GM19099 (cell line): ENCODE results near the gene ATOSB.
A peak's percentile ranks its signal among the peaks of the same experiment; 100 is the strongest.

Source experiments
- POLR2A ChIP-seq: IDR thresholded peaks from 3 replicates; pipeline ENCODE4 v1.6.1; 2011; ENCODE audit warnings: low read depth; ENCODE audit not compliant: insufficient read length; ENCODE audit errors: extremely low read depth

Gene ATOSB

GRCh38 chr9:35075358-35075757, 40.3 kb downstream of the ATOSB start:
- no peak for TF ChIP-seq POLR2A

- TF ChIP-seq POLR2A, result no peak
Measured at GRCh38 chr9:35074791-35075190, 40.9 kb downstream of the ATOSB start.

- TF ChIP-seq POLR2A, result no peak
Measured at GRCh38 chr9:35074141-35074540, 41.5 kb downstream of the ATOSB start.

- TF ChIP-seq POLR2A, result no peak
Measured at GRCh38 chr9:35073279-35073612, 42.4 kb downstream of the ATOSB start.

- peak; percentile 94 for TF ChIP-seq POLR2A
Measured at GRCh38 chr9:35072461-35073278, 43.0 kb downstream of the ATOSB start, which contains the start of gene VCP. VCP (minus strand) TSS chr9:35072625; CDS start chr9:35072353, 272 bp downstream.

GRCh38 chr9:35071814-35072460, 43.7 kb downstream of the ATOSB start:
- TF ChIP-seq POLR2A, result peak; percentile 70

GRCh38 chr9:35070823-35071813, 44.5 kb downstream of the ATOSB start:
- TF ChIP-seq POLR2A, result no peak

GRCh38 chr9:35069020-35069419, 46.6 kb downstream of the ATOSB start:
- TF ChIP-seq POLR2A, result no peak

GRCh38 chr9:35067056-35067455, 48.6 kb downstream of the ATOSB start:
- no peak for TF ChIP-seq POLR2A

GRCh38 chr9:35060548-35061207, 55.0 kb downstream of the ATOSB start:
- TF ChIP-seq POLR2A, result no peak

- TF ChIP-seq POLR2A, result no peak
Measured at GRCh38 chr9:35059438-35059837, 56.2 kb downstream of the ATOSB start.

GRCh38 chr9:35057271-35057620, 58.4 kb downstream of the ATOSB start:
- no peak for TF ChIP-seq POLR2A

- TF ChIP-seq POLR2A, result no peak
Measured at GRCh38 chr9:35056571-35057270, 58.9 kb downstream of the ATOSB start.
